CD4-positive, alpha-beta T cell (primary cell): ENCODE results near the gene KDM8. TPM values are rescaled to one million over a fixed set of nuclear protein-coding genes. Genes with fewer than 3 reads are reported as not detected.
A peak's percentile ranks its signal among the peaks of the same experiment; 100 is the strongest.

Experiments
- ATAC-seq: fragments of 200-7000 bp; cut with Tn5 transposase; one replicate; pipeline ENCODE4 v1.10.0; 2022; ENCODE audit warnings: mild to moderate bottlenecking; ENCODE audit not compliant: poor library complexity
- CTCF ChIA-PET: fragments of 350-600 bp; sonication (Branson Sonifier 250); formaldehyde crosslinking; loops from one replicate; lab custom pipeline; 2021; ENCODE audit warnings: antibody characterized with exemption, inconsistent platforms; lab: Charles Lee
- POLR2A ChIA-PET: fragments of 350-600 bp; sonication (Branson Sonifier 250); formaldehyde crosslinking; loops from one replicate; lab custom pipeline; 2021; ENCODE audit warnings: antibody characterized with exemption, inconsistent platforms; lab: Charles Lee
- DNase-seq, 14 experiments: peaks; one replicate each; pipeline ENCODE4 v3.0.0-alpha.2; 2013 to 2020; ENCODE audit warnings: mixed read lengths in 2 of 14
- H3K27ac ChIP-seq, 2 donors: one replicate each; pipeline versions ENCODE4 v1.5.1 to v1.7.0; 2013; ENCODE audit warnings: low read length in 2 of 2, low read depth in 1 of 2, mild to moderate bottlenecking in 1 of 2
- H3K27me3 ChIP-seq, 2 experiments: 1 replicate in 1 of 2; 2 replicates in 1 of 2; pipeline versions ENCODE4 v1.6.1 to v1.7.0; 2013; ENCODE audit warnings: low read length in 2 of 2, control low read depth in 1 of 2, mild to moderate bottlenecking in 1 of 2, moderate library complexity in 1 of 2; ENCODE audit not compliant: insufficient read depth in 2 of 2, control insufficient read depth in 1 of 2
- H3K36me3 ChIP-seq: one replicate; pipeline ENCODE4 v1.6.1; 2013; ENCODE audit warnings: low read length, control low read depth; ENCODE audit not compliant: insufficient read depth
- H3K4me1 ChIP-seq: one replicate; pipeline ENCODE4 v1.6.1; 2013; ENCODE audit warnings: low read length, control low read depth; ENCODE audit not compliant: insufficient read depth
- H3K4me3 ChIP-seq: one replicate; pipeline ENCODE4 v1.5.1; 2013; ENCODE audit warnings: mild to moderate bottlenecking, low read length, moderate library complexity
- H3K9me3 ChIP-seq, 2 experiments: 1 replicate in 1 of 2; 2 replicates in 1 of 2; pipeline versions ENCODE4 v1.6.1 to v1.7.0; 2013; ENCODE audit warnings: low read length in 2 of 2, mild to moderate bottlenecking in 2 of 2, control low read depth in 1 of 2, moderate library complexity in 1 of 2; ENCODE audit not compliant: control insufficient read depth in 1 of 2, insufficient read depth in 1 of 2
- H3K27ac Mint-ChIP-seq: one replicate; pipeline ENCODE4 v1.8.0; 2020; ENCODE audit warnings: mixed read lengths
- H3K27me3 Mint-ChIP-seq: one replicate; pipeline ENCODE4 v1.8.0; 2021; ENCODE audit warnings: mixed read lengths
- H3K36me3 Mint-ChIP-seq: one replicate; pipeline ENCODE4 v1.8.0; 2021; ENCODE audit warnings: low read depth, mixed read lengths
- H3K4me1 Mint-ChIP-seq: one replicate; pipeline ENCODE4 v1.8.0; 2021; ENCODE audit warnings: low read depth, mixed read lengths
- H3K4me3 Mint-ChIP-seq: one replicate; pipeline ENCODE4 v1.8.0; 2020; ENCODE audit warnings: mild to moderate bottlenecking, mixed read lengths
- H3K9me3 Mint-ChIP-seq: one replicate; pipeline ENCODE4 v1.8.0; 2020; ENCODE audit warnings: mixed read lengths
- CTCF ChIP-seq: fragments of 200-600 bp; IDR thresholded peaks from one replicate; pipeline ENCODE4 v1.8.0; 2022; ENCODE audit warnings: antibody characterized with exemption, mild to moderate bottlenecking
- intact Hi-C, 2 experiments: fragments of 100-400 bp; cut with DNase I in 1 of 2; cut with micrococcal nuclease in 1 of 2; formaldehyde crosslinking; loops; one replicate each; pipeline versions ENCODE4 v1.15.1 to v1.9.0; 2023 to 2025; cut with DNase I, micrococcal nuclease
- total RNA-seq, 174 experiments: library from RNA in 2 of 174; stranded (reverse) in 2 of 174; gene quantifications; one replicate each; pipeline ENCODE4 v1.2.3 and lab custom pipeline; 2021 to 2026

The KDM8 gene
- total RNA-seq, 2 experiments from 2014 or later, result 15.1 to 17.3 TPM

GRCh38 chr16:27228621-27229501 is 25.5 kb downstream of the KDM8 start:
- TF ChIP-seq CTCF, result no peak
- intact Hi-C loops, result no loop called here
- peaks cover 30% of the 10 kb centered on the region for H3K36me3 ChIP-seq
- ChIA-PET CTCF (interaction anchor here (2.5 kb wide), 1 partner anchor 25 kb away, joined by 11 read pairs; the partner anchor contains the start of gene KDM8), POLR2A (interaction anchor here (0.9 to 11.7 kb wide), 10 partner anchors 9 to 221 kb away, joined by 3 to 145 read pairs (median 9); partner anchors contain the start of gene KDM8)
- H3K9me3 ChIP-seq, result no peaks in the 10 kb centered on the region
- Mint-ChIP-seq H3K4me1 (peaks cover 70% of the 10 kb centered on the region), H3K27me3 (no peaks in the 10 kb centered on the region), H3K27ac (peak overlapping the region; percentile 95), H3K4me3 (peak overlapping the region; percentile 42), H3K36me3 (peaks cover 42% of the 10 kb centered on the region), H3K9me3 (no peaks in the 10 kb centered on the region)
- H3K4me3 ChIP-seq, result no peak overlapping the region
- DNase-seq (no peak), ATAC-seq (no peak)
- H3K27me3 ChIP-seq, result no peaks in the 10 kb centered on the region
- peaks cover 78% of the 10 kb centered on the region for H3K4me1 ChIP-seq
- peak overlapping the region in 1 of 2 donors; percentile 22 for H3K27ac ChIP-seq

- Mint-ChIP-seq H3K36me3 (peaks cover 35% of the 10 kb centered on the region), H3K4me3 (peak overlapping the region; percentile 82), H3K27me3 (no peaks in the 10 kb centered on the region), H3K27ac (peak overlapping the region; percentile 95), H3K4me1 (peaks cover 79% of the 10 kb centered on the region), H3K9me3 (no peaks in the 10 kb centered on the region)
- Histone ChIP-seq H3K27me3 (no peaks in the 10 kb centered on the region), H3K9me3 (no peaks in the 10 kb centered on the region), H3K4me1 (peaks cover 89% of the 10 kb centered on the region), H3K36me3 (peaks cover 25% of the 10 kb centered on the region), H3K27ac (peak overlapping the region; percentile 66 to 95), H3K4me3 (peak overlapping the region; percentile 49)
- intact Hi-C loops, result loop anchor here (1.0 to 5.0 kb wide), 4 partner anchors 33 to 227 kb away; partner anchors contain the start of gene NSMCE1 (in 1 of the 2)
- DNase-seq (no peak), ATAC-seq (no peak)
- POLR2A ChIA-PET, result interaction anchor here (0.8 to 11.7 kb wide), 28 partner anchors 10 to 319 kb away, joined by 3 to 145 read pairs (median 6); partner anchors contain the start of genes GTF3C1, IL21R, KDM8 and NSMCE1
- CTCF ChIA-PET, result interaction anchor here (0.8 to 7.3 kb wide), 20 partner anchors 11 to 226 kb away, joined by 3 to 105 read pairs (median 5); partner anchors contain the start of gene KDM8
- TF ChIP-seq CTCF, result no peak
Observed at GRCh38 chr16:27229891-27230470, 26.7 kb downstream of the KDM8 start.

GRCh38 chr16:27230562-27231001 is 27.3 kb downstream of the KDM8 start:
- ChIA-PET CTCF (interaction anchor here (0.8 to 7.3 kb wide), 24 partner anchors 10 to 226 kb away, joined by 3 to 105 read pairs (median 4); partner anchors contain the start of gene KDM8), POLR2A (interaction anchor here (0.6 to 11.7 kb wide), 32 partner anchors 10 to 319 kb away, joined by 3 to 145 read pairs (median 6); partner anchors contain the start of genes GTF3C1, IL21R, KDM8 and NSMCE1)
- Histone ChIP-seq H3K27ac (peak overlapping the region; percentile 66 to 95), H3K36me3 (peaks cover 19% of the 10 kb centered on the region), H3K9me3 (no peaks in the 10 kb centered on the region), H3K4me1 (peaks cover 91% of the 10 kb centered on the region), H3K27me3 (no peaks in the 10 kb centered on the region), H3K4me3 (peak overlapping the region; percentile 49)
- H3K27me3 Mint-ChIP-seq, result no peaks in the 10 kb centered on the region
- H3K4me1 Mint-ChIP-seq, result peaks cover 84% of the 10 kb centered on the region
- H3K36me3 Mint-ChIP-seq, result peaks cover 34% of the 10 kb centered on the region
- ATAC-seq, result peak; percentile 56
- H3K4me3 Mint-ChIP-seq, result peak overlapping the region; percentile 82
- DNase-seq, result peak; percentile 61 to 90 (median 82)
- TF ChIP-seq CTCF, result peak; percentile 55
- H3K9me3 Mint-ChIP-seq, result no peaks in the 10 kb centered on the region
- H3K27ac Mint-ChIP-seq, result peak overlapping the region; percentile 95
- intact Hi-C loops, result loop anchor here (1.0 to 5.0 kb wide), 4 partner anchors 33 to 226 kb away; partner anchors contain the start of gene NSMCE1 (in 1 of the 2)
